HCT116 (cell line): ENCODE measurements around the gene HPS1. TPM values are rescaled to one million over a fixed set of nuclear protein-coding genes. Genes with fewer than 3 reads are reported as not detected.

Experiments
- ATAC-seq: fragments of 200-7000 bp; cut with Tn5 transposase; 2 replicates; pipeline ENCODE4 v1.9.1; 2020; ENCODE audit warnings: mild to moderate bottlenecking, moderate library complexity
- BruUV-seq: library from RNA; stranded (reverse); fragments of 400-500 nt; replicated peaks from 2 replicates; lab custom pipeline; 2021; lab: Mats Ljungman, UMichigan
- CTCF ChIA-PET: fragments of 300-600 bp; sonication (Branson Sonifier 250); formaldehyde crosslinking; loops from one replicate; lab custom pipeline; 2021; ENCODE audit warnings: antibody characterized with exemption; lab: Charles Lee
- POLR2A ChIA-PET: fragments of 300-600, 350-600 bp; sonication (Branson Sonifier 250); formaldehyde crosslinking; loops from one replicate; lab custom pipeline; 2021; ENCODE audit warnings: antibody characterized with exemption; lab: Charles Lee
- RAD21 ChIA-PET, 2 experiments: fragments of 300-600 bp; sonication (Branson Sonifier 250); formaldehyde crosslinking; loops; one replicate each; lab custom pipeline; 2023; ENCODE audit warnings: low total read pairs in 2 of 2; ENCODE audit not compliant: uncharacterized antibody in 2 of 2, unreplicated experiment in 2 of 2, low non-redundant PET in 1 of 2; lab: Charles Lee
- DNase-seq: peaks from one replicate; pipeline ENCODE4 v3.0.0-alpha.2; 2010; ENCODE audit warnings: low read depth, low spot score
- H2AFZ ChIP-seq: fragments of 200-600 bp; shearing (Covaris generic), sonication (generic); 2 replicates; pipeline ENCODE4 v1.6.1; 2017; ENCODE audit warnings: low read depth, mixed run types, mixed read lengths, antibody characterized with exemption, low read length; ENCODE audit not compliant: poor library complexity, severe bottlenecking
- H3K27ac ChIP-seq: 2 replicates; pipeline ENCODE4 v1.5.1; 2012; ENCODE audit warnings: low read depth, low read length
- H3K27me3 ChIP-seq: fragments of 200-600 bp; sonication (generic); 2 replicates; pipeline ENCODE4 v1.6.1; 2016; ENCODE audit warnings: mixed run types, low read length, mixed read lengths; ENCODE audit not compliant: insufficient read depth
- H3K36me3 ChIP-seq, 2 experiments: fragments of 200-500 bp in 1 of 2; fragments of 200-600 bp in 1 of 2; sonication (Bioruptor generic) in 1 of 2; sonication (generic) in 1 of 2; 2 replicates each; pipeline versions ENCODE4 v1.5.1 to v1.6.1; 2014 to 2016; ENCODE audit warnings: low read length in 2 of 2, inconsistent platforms in 1 of 2, mixed read lengths in 1 of 2, mixed run types in 1 of 2; ENCODE audit not compliant: insufficient read depth in 2 of 2, control insufficient read depth in 1 of 2
- H3K4me1 ChIP-seq, 2 experiments: fragments of 200-600 bp in 1 of 2; sonication (generic) in 1 of 2; 2 replicates each; pipeline versions ENCODE4 v1.5.1 to v1.6.1; 2012 to 2017; ENCODE audit warnings: low read length in 2 of 2, inconsistent platforms in 1 of 2, mild to moderate bottlenecking in 1 of 2, mixed read lengths in 1 of 2, mixed run types in 1 of 2, moderate library complexity in 1 of 2; ENCODE audit not compliant: insufficient read depth in 2 of 2, control insufficient read depth in 1 of 2
- H3K4me2 ChIP-seq: fragments of 200-600 bp; sonication (generic); 2 replicates; pipeline ENCODE4 v1.6.1; 2017; ENCODE audit warnings: mixed run types, low read length, mixed read lengths
- H3K4me3 ChIP-seq, 2 experiments: fragments of 200-600 bp in 1 of 2; sonication (generic) in 1 of 2; replicated peaks in 1 of 2; 2 replicates each; pipeline ENCODE4 v1.5.1; 2011 to 2016; ENCODE audit warnings: low read length in 2 of 2, control low read depth in 1 of 2, low read depth in 1 of 2, mild to moderate bottlenecking in 1 of 2, mixed read lengths in 1 of 2, mixed run types in 1 of 2
- H3K79me2 ChIP-seq: fragments of 200-600 bp; sonication (generic); 2 replicates; pipeline ENCODE4 v1.6.1; 2017; ENCODE audit warnings: mild to moderate bottlenecking, mixed run types, low read length, moderate library complexity, mixed read lengths; ENCODE audit not compliant: insufficient read depth
- H3K9ac ChIP-seq: fragments of 200-600 bp; sonication (generic); 2 replicates; pipeline ENCODE4 v1.6.1; 2016; ENCODE audit warnings: low read length, mixed read lengths
- H3K9me2 ChIP-seq: fragments of 200-600 bp; sonication (generic), shearing (Covaris generic); 2 replicates; pipeline ENCODE4 v1.6.1; 2017; ENCODE audit warnings: mixed run types, mild to moderate bottlenecking, moderate library complexity; ENCODE audit not compliant: insufficient read depth
- H3K9me3 ChIP-seq, 2 experiments: fragments of 200-500 bp in 1 of 2; fragments of 200-600 bp in 1 of 2; sonication (Bioruptor generic) in 1 of 2; sonication (generic) in 1 of 2; 2 replicates each; pipeline ENCODE4 v1.6.1; 2014 to 2017; ENCODE audit warnings: low read length in 2 of 2, mixed read lengths in 2 of 2, inconsistent platforms in 1 of 2, low read depth in 1 of 2, mild to moderate bottlenecking in 1 of 2, mixed run types in 1 of 2, moderate library complexity in 1 of 2; ENCODE audit not compliant: control insufficient read depth in 1 of 2, insufficient read depth in 1 of 2
- H4K20me1 ChIP-seq: fragments of 200-600 bp; sonication (generic), shearing (Covaris generic); 2 replicates; pipeline ENCODE4 v1.6.1; 2017; ENCODE audit warnings: mixed run types, mild to moderate bottlenecking, moderate library complexity; ENCODE audit not compliant: insufficient read depth
- CEBPB ChIP-seq: IDR thresholded peaks from 2 replicates; pipeline ENCODE4 v1.6.1; 2012; ENCODE audit warnings: low read depth
- FOSL1 ChIP-seq: IDR thresholded peaks from 2 replicates; pipeline ENCODE4 v1.6.1; 2012; ENCODE audit warnings: low read depth
- POLR2A ChIP-seq: IDR thresholded peaks from 2 replicates; pipeline ENCODE4 v1.7.0; 2011; ENCODE audit warnings: borderline replicate concordance; ENCODE audit not compliant: insufficient read depth, insufficient read length; ENCODE audit errors: extremely low read depth
- RAD21 ChIP-seq: IDR thresholded peaks from 2 replicates; pipeline ENCODE4 v1.6.1; 2012; ENCODE audit warnings: low read depth, mild to moderate bottlenecking
- ZNF274 ChIP-seq: fragments of 200-500 bp; sonication (Bioruptor generic); IDR thresholded peaks from 2 replicates; pipeline ENCODE4 v1.6.1; 2014; ENCODE audit warnings: mild to moderate bottlenecking, low read depth, low read length, inconsistent platforms
- intact Hi-C: fragments of 100-400 bp; cut with micrococcal nuclease; formaldehyde crosslinking; loops from 2 replicates; pipeline ENCODE4 v1.10.0; 2022
- total RNA-seq: library from RNA; stranded (reverse); gene quantifications from one replicate; pipeline ENCODE4 v1.2.1, GENCODE V29; 2021; ENCODE audit not compliant: unreplicated experiment
- TF ChIP-seq, protein P1 (sequence below): IDR thresholded peaks from 2 replicates; pipeline ENCODE4 v1.6.1; 2011; ENCODE audit warnings: mild to moderate bottlenecking, low read length, moderate library complexity; ENCODE audit not compliant: insufficient replicate concordance; ENCODE audit errors: extremely low read depth

The HPS1 gene
- total RNA-seq, 1 experiment from 2014 or later = 64.3 TPM

GRCh38 chr10:98370831-98371820 lies 75.6 kb downstream of the HPS1 start:
- POLR2A ChIA-PET = no interaction called here
- no peaks in the 10 kb centered on the region for H3K36me3 ChIP-seq
- no peaks in the 10 kb centered on the region for H3K9me3 ChIP-seq
- no peak overlapping the region for H3K27ac ChIP-seq
- no peak for ATAC-seq
- no TSS peak for BruUV-seq
- no peak overlapping the region for H3K4me2 ChIP-seq
- no peak overlapping the region for H3K9ac ChIP-seq
- H3K79me2 ChIP-seq = no peaks in the 10 kb centered on the region
- H3K4me1 ChIP-seq = peaks cover 0 to 11% of the 10 kb centered on the region in 2 experiments; a peak in 2 of 4 replicates
- H2AFZ ChIP-seq = no peak overlapping the region
- no peaks in the 10 kb centered on the region for H3K9me2 ChIP-seq
- intact Hi-C loops = no loop called here
- H3K27me3 ChIP-seq = peaks cover 5% of the 10 kb centered on the region; the same call in 1 of the 2 replicates
- TF ChIP-seq ZNF274 (no peak), FOSL1 (no peak), CEBPB (no peak), RAD21 (no peak), POLR2A (no peak)
- TF ChIP-seq, protein P1, sequence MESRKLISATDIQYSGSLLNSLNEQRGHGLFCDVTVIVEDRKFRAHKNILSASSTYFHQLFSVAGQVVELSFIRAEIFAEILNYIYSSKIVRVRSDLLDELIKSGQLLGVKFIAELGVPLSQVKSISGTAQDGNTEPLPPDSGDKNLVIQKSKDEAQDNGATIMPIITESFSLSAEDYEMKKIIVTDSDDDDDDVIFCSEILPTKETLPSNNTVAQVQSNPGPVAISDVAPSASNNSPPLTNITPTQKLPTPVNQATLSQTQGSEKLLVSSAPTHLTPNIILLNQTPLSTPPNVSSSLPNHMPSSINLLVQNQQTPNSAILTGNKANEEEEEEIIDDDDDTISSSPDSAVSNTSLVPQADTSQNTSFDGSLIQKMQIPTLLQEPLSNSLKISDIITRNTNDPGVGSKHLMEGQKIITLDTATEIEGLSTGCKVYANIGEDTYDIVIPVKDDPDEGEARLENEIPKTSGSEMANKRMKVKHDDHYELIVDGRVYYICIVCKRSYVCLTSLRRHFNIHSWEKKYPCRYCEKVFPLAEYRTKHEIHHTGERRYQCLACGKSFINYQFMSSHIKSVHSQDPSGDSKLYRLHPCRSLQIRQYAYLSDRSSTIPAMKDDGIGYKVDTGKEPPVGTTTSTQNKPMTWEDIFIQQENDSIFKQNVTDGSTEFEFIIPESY = no peak
- TF ChIP-seq, all 23 proteins: peak for 0
- CTCF ChIA-PET = no interaction called here
- RAD21 ChIA-PET = no interaction called here
- Histone ChIP-seq H3K4me3 (no peak overlapping the region), H4K20me1 (no peaks in the 10 kb centered on the region)
- no peak for DNase-seq
